Measurements from ENCODE around the gene AIMP1.
"Not testable (repeated sequence)": the region's sequence is repeated elsewhere in the genome, so short reads cannot be mapped to it uniquely, and the experiment has no call there.

DNA sequence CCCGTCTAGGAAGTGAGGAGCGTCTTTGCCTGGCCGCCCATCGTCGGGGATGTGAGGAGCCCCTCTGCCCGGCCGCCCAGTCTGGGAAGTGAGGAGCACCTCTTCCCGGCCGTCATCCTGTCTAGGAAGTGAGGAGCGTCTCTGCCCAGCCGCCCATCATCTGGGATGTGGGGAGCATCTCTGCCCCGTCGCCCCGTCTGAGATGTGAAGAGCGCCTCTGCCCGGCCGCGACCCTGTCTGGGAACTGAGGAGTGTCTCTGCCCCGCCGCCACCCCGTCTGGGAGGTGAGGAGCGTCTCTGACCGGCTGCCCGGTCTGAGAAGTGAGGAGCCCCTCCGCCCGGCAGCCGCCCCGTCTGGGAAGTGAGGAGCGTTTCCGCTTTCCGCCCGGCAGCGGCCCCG lies 4.8 kb downstream of the AIMP1 start:
- TF ChIP-seq, protein P1, sequence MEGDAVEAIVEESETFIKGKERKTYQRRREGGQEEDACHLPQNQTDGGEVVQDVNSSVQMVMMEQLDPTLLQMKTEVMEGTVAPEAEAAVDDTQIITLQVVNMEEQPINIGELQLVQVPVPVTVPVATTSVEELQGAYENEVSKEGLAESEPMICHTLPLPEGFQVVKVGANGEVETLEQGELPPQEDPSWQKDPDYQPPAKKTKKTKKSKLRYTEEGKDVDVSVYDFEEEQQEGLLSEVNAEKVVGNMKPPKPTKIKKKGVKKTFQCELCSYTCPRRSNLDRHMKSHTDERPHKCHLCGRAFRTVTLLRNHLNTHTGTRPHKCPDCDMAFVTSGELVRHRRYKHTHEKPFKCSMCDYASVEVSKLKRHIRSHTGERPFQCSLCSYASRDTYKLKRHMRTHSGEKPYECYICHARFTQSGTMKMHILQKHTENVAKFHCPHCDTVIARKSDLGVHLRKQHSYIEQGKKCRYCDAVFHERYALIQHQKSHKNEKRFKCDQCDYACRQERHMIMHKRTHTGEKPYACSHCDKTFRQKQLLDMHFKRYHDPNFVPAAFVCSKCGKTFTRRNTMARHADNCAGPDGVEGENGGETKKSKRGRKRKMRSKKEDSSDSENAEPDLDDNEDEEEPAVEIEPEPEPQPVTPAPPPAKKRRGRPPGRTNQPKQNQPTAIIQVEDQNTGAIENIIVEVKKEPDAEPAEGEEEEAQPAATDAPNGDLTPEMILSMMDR (IDR thresholded peaks at IDR 0.05), result not testable (repeated sequence)
- TF ChIP-seq POLR2A (IDR thresholded peaks at IDR 0.05), result not testable (repeated sequence)
